UCSD-AML1 (cell line): ENCODE results near the gene DOCK6.
A peak's percentile ranks its signal among the peaks of the same experiment; 100 is the strongest.

Experiments used
- DNase-seq: peaks from one replicate; lab custom pipeline; 2025; ENCODE audit not compliant: unreplicated experiment; lab: John Stamatoyannopoulos, UW

DOCK6 gene, protein sequence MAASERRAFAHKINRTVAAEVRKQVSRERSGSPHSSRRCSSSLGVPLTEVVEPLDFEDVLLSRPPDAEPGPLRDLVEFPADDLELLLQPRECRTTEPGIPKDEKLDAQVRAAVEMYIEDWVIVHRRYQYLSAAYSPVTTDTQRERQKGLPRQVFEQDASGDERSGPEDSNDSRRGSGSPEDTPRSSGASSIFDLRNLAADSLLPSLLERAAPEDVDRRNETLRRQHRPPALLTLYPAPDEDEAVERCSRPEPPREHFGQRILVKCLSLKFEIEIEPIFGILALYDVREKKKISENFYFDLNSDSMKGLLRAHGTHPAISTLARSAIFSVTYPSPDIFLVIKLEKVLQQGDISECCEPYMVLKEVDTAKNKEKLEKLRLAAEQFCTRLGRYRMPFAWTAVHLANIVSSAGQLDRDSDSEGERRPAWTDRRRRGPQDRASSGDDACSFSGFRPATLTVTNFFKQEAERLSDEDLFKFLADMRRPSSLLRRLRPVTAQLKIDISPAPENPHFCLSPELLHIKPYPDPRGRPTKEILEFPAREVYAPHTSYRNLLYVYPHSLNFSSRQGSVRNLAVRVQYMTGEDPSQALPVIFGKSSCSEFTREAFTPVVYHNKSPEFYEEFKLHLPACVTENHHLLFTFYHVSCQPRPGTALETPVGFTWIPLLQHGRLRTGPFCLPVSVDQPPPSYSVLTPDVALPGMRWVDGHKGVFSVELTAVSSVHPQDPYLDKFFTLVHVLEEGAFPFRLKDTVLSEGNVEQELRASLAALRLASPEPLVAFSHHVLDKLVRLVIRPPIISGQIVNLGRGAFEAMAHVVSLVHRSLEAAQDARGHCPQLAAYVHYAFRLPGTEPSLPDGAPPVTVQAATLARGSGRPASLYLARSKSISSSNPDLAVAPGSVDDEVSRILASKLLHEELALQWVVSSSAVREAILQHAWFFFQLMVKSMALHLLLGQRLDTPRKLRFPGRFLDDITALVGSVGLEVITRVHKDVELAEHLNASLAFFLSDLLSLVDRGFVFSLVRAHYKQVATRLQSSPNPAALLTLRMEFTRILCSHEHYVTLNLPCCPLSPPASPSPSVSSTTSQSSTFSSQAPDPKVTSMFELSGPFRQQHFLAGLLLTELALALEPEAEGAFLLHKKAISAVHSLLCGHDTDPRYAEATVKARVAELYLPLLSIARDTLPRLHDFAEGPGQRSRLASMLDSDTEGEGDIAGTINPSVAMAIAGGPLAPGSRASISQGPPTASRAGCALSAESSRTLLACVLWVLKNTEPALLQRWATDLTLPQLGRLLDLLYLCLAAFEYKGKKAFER (N-terminal part only)

DNA sequence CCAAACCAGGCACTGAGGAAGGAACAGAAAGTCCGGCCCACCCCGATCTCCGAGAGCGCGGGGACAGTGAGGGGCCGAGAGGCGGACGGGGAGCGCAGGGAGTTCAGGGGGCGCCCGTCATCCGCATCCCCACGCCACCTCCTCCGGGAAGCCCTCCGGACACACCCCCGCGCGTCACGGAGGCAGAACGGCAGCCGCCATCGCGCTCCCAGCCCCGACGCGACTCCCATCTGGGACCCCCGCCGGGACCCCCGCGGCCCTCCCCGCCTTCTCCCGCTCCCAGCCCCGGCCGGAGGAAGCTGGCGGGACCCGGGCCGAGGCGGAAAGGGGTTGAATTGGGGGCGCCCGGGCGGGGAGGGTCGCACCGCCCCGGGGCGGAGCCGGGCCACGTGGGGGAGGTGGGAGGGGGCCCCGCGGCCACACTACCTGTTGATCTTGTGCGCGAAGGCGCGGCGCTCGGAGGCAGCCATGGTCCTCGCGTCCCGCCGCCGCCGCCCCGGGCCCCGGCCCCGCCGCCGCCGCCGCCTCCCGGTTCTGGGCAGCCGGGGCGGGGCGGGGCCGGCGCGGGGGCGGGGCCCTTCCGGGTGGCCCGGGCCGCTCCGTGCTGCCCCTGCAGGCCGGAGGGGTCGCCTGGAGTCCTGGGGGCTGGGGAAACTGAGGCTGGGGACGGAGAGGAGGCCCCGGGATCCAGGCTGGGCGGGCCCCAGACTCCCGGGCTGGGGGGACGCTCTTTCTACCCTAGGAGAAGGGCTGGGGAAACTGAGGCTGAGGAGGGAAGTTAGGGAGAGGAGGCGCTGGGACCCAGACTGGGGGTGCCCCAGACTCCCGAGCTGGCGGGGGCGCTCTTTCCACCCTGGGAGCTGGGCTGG lies at the start of gene DOCK6:
DOCK6 (minus strand) TSS at position 554 of the 869 bp plus-strand sequence; CDS start at position 470, 84 bp downstream.
- no peak for DNase-seq

DNA sequence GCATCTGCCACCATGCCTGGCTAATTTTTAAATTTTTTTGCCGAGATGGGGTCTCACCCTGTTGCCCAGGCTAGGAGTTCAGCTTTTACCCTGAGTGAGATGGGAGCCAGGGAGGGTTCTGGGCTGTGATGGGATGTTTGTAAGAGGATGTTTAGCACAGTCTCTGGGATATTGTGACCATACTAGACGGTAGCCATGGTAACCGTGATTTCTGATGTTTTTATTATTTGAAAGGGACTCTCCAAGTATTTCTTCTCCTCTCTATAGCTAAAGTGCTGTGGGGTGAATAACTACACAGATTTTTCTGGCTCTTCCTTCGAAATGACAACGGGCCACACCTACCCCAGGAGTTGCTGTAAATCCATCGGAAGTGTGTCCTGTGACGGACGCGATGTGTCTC lies 44.0 kb upstream of the DOCK6 start:
- no peak for DNase-seq

- no peak for DNase-seq
Observed at GRCh38 chr19:11304936-11305335, 42.6 kb upstream of the DOCK6 start.

- no peak for DNase-seq
Observed at GRCh38 chr19:11300811-11301120, 38.4 kb upstream of the DOCK6 start.

GRCh38 chr19:11299946-11300810 lies 37.9 kb upstream of the DOCK6 start:
- DNase-seq: no peak

DNA sequence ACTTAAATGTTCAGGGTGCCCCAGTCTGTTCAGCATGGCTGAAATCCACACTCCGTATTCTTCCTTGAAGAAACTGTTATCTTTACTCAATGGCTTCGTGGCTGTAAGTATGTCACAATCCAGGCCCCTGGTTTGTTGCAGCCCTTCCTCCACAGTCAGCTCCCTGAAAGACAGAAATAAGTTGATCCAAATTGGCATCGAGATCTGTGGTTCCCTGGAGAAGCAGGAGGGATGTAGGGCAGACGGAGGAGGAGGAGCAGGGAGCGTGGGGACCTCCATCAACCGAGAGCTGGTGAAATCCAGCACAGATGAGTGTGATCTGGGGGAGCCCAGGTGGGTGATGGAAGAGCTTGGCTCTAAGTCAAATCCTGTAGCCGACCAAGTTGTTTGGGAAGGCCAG lies 33.9 kb upstream of the DOCK6 start:
- no peak for DNase-seq

- peak; percentile 28 for DNase-seq
Observed at GRCh38 chr19:11295665-11296245, 33.4 kb upstream of the DOCK6 start, which contains the start of gene TSPAN16. TSPAN16 (plus strand) TSS chr19:11296160; CDS start chr19:11296298, 138 bp downstream.

- no peak for DNase-seq
Observed at GRCh38 chr19:11295180-11295579, 32.9 kb upstream of the DOCK6 start.

GRCh38 chr19:11293433-11294389 lies 31.4 kb upstream of the DOCK6 start:
- DNase-seq: peak; percentile 95

DNA sequence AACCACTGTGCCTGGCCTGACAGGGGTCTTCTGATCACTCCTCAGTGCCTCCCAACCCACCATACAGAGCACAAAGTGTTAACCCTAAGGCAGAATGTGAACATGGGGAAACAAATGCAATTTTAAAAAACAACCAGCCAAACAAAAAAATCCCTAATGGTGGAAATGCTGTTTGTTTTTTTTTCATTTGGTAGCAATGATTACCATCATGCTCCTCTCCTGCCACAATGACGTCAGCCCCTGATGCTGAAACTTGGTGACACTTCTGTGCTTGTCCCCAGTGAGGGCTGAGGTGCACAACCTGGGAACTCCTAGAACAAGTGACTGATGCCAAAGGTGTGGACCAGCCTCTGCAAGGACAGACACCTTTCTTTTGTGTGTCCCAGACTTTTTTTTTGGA lies 29.7 kb upstream of the DOCK6 start:
- no peak for DNase-seq

DNA sequence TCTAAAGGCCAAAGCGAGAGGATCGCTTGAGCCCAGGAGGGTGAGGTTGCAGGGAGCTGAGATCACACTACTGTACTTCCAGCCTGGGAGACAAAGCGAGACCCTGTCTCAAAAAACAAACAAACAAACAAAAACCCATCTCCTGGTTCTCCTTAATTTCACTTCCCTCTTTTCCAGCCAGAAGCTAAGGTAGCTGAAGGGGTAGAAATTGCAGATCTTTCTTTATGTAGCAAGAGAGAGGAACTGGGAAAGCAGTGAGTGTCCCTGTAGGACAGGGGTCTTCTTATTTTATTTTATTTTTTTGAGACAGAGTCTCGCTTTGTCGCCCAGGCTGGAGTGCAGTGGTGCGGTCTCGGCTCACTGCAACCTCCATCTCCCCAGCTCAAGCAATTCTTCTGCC lies 29.1 kb upstream of the DOCK6 start:
- DNase-seq: no peak

- no peak for DNase-seq
Observed at GRCh38 chr19:11290256-11290655, 27.9 kb upstream of the DOCK6 start.

DNA sequence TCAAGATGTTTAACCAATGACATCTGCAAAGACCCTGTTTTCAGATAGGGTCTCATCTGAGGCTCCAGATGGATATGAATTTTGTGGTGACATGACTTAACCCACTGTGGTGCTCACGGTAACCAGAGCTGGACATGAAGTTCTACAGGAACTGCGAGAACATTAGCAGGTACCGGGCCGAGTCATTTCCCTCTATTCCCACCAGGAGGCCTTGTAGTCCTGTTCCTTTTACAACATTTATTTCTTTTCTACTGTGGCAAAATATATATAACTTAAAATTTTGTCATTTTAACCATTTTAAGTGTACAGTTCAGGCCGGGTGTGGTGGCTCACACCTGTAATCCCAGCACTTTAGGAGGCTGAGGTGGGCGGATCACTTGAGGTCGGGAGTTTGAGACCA lies 26.0 kb upstream of the DOCK6 start:
- no peak for DNase-seq

DNA sequence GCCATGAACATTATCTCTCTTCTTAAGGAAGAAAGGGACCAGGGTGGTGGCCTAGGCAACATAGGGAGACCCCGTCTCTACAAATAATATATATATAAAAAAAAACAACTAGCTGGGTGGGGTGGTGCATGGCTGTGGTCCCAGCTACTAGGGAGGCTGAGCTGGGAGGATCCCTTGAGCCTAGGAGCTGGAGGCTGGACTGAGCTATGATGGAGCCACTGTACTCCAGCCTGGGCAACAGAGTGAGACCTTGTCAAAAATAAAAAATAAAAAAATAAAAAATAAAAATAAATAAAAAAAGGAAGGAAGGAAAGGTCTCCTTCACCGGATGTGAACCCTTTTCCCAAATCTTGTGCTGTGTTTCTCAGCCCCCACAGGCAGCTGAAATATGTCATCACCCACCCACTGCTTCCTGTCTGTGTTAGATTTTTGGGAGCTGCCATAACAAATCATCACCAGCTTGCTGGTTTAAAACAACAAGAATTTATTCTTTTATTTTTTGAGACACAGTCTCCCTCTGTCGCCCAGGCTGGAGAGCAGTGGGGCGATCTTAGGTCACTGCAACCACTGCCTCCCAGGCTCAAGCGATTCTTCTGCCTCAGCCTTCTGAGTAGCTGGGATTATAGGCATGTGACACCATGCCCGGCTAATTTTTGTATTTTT lies 24.1 kb upstream of the DOCK6 start:
- no peak for DNase-seq

DNA sequence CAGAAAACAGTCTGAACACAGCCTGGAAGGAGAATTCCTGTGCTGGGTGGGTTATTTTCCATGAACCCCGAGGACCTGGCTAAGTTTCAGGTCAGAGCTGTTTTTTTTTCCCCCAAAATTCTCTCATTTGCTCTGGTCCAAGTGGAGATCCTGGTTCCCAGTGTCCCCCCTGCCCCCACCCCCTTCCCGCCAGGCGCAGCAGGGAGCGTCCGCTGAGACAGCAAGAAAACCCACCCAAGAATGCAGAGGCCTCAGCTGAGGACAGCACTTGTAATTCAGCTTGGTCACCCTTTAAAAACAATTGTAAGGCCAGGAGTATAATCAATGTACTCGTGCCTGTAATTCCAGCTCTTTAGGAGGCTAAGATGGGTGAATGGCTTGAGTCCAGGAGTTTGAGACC lies 22.2 kb upstream of the DOCK6 start:
- no peak for DNase-seq

GRCh38 chr19:11281356-11282049 lies 19.2 kb upstream of the DOCK6 start:
- no peak for DNase-seq
